HG03103 (cell line): ENCODE results near the gene TPRX1.
"Not testable (repeated sequence)": the region's sequence is repeated elsewhere in the genome, so short reads cannot be mapped to it uniquely, and the experiment has no call there.

Source experiments
- ATAC-seq: cut with Tn5 transposase; IDR thresholded peaks from one replicate; pipeline ENCODE4 v1.9.1; 2021; ENCODE audit warnings: low read depth; ENCODE audit not compliant: unreplicated experiment

Gene TPRX1

DNA sequence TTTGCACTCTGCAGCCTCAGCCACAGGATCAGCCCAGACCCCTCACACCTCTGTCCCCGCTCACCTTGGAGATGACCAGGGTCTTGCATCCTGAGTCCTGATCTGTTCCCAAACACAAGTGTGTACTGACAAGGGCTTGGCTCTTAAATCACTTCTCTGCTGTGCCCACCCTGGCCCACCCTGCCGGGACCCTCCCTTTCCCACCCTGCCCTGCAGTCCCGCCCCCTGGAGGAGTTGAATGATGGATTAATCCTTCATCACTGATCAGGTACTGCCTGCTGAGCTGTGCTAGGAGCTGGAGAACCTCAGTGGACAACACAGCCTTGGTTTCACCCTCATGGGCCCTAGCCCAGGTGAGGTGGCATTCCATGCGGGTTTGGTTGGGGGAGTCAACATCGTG is at the start of gene TPRX1:
TSS of gene TPRX1 (minus strand) at position 101 of the 400 bp plus-strand sequence. CDS start at position 89, 12 bp downstream.
- not testable (repeated sequence) for ATAC-seq

DNA sequence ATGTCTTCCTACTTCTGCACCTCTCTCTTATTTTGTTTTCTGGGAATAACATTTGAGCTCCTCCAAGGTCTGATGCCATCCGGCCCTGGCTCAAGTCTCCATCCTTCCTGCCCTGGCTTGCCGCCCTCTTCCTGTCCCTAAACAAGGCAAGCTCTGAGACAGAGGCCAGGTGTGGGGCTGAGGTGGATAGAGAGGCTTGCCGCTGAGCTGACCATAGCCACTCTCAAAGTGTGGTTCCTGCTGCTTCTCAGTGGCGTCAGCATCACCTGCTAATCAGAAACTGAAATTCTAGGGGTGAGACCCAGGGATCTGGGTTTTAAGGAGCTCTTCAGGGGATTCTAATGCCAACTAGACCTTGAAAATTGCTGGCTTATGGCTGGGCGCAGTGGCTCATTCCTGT is 48.7 kb upstream of the TPRX1 start:
- ATAC-seq, result no peak

DNA sequence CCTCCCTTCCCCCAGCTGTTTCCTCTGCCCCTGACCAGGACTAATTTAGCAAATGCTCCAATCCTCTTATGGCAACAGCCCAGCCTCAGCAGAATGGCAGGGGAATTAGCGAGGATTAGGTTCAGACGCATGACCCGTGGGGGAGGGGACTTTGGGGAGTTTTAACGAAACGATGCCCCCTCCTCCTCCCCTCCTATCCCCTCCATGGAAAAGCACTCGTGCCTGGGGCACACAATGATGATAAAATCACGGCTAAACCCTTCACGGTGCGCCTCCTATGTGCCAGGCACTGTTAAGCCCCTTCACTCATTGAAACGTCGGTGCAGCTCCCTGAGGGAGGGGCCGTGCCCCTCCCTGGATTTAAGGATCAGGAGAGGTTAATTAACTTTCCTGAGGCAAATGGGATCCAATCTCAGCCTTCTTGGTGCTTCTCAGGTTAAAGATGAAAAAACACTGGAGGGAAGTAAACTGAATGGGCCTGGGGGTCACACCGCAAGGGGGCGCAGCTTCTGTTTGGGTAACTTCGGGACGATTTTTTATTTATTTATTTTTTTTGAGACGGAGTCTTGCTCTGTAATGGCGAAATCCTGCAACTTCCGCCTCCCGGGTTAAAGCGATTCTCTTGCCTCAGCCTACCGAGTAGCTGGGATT is 44.6 kb upstream of the TPRX1 start:
- ATAC-seq, result no peak

GRCh38 chr19:47848425-47848822 is 44.1 kb upstream of the TPRX1 start:
- ATAC-seq, result no peak

DNA sequence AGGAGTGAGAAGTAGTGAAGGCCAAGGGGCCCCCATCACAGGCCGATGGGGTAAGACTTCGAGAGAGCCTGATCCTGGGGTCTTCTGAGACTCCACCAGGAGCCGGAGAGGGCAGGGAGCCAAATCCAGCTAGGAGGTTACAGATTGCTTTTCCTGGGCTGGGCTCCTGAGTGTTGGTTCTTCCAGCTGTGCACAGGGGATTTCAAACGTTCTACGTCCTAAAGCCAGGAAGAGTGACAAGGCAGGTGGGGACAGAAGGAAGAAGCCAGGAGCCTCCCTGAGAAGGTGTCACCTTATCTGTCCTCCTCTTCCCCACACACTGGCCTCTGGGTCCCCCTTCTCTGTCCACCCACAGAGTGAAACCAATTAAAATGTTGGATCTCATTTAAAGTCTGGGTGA is 38.6 kb upstream of the TPRX1 start:
- no peak for ATAC-seq

DNA sequence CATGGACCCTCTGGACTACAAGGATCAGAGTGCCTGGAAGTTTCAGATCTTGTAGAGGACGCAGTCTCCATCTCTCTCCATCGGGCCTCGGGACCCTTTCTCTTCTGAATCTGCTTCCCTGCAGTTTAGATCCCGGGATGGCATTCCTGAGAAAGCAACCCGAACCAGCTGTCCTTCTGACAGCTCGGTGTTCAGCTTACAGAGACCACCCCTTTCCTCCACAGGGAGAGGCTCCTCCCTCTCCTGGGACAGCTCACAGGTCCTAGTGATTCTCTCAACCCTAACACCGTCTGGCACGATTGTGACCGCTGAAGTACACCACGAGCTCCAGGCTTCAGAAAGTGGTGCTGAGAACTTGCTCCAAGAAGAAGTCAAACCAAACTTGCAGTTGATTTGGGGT is 35.6 kb upstream of the TPRX1 start:
- no peak for ATAC-seq

DNA sequence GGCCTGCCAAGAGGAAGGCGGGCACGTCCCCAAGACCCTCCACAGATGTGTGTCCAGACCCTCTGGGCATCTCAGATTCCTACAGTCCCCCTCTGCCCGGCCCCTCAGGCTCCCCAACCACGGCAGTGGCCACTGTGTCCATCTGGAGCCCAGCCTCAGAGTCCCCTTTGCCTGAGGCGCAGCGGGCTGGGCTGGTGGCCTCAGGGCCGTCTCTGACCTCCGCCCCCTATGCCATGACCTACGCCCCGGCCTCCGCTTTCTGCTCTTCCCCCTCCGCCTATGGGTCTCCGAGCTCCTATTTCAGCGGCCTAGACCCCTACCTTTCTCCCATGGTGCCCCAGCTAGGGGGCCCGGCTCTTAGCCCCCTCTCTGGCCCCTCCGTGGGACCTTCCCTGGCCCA is 35.1 kb upstream of the TPRX1 start:
- ATAC-seq, result no peak

DNA sequence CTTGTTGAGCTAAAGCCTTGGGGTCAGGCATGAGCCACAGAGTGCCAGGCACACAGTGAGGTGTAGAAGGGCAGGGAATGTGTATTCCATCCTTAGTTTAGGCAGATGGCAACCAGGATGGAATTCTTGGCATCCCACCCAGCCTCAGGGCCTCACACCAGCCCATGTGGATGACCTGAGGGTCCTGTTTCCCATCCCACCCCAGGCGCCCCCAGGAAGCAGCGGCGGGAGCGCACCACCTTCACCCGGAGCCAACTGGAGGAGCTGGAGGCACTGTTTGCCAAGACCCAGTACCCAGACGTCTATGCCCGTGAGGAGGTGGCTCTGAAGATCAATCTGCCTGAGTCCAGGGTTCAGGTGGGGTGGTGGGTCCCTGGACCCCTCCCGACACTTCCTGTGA is 31.7 kb upstream of the TPRX1 start:
- ATAC-seq, result no peak

GRCh38 chr19:47832723-47833122 is 28.4 kb upstream of the TPRX1 start:
- no peak for ATAC-seq

- ATAC-seq, result no peak
Measured at GRCh38 chr19:47826800-47827199, 22.4 kb upstream of the TPRX1 start.

GRCh38 chr19:47824396-47824795 is 20.0 kb upstream of the TPRX1 start:
- no peak for ATAC-seq

DNA sequence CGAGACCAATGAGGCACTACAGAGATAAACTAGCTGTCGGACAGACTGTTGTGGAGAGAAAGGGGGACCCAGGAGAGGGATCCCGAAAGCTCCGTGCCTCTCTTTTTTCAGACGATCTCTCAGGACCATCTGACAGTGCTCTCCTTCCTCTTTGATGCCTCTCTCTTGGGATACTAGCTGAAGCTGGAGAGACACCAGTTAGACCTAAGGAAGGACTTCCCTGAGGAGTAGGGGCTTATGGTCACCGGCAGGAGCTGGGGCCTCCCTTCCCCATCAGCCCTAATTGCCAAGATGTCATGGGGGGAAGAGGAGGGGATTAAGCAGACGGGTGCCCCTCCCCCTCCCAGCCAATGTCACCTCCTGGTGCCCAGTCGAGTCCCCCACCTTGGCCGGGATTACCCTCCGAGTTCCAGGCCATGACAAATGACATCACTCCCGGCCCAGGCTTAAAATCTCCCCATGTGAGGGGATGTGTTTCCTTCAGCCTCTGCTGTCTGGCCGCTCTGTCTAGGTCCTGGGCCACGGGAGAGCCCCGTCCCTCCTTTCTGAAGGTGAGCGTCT is 17.2 kb upstream of the TPRX1 start, which contains the start of gene CRX:
TSS of gene CRX (plus strand) at position 478 of the 561 bp plus-strand sequence. CDS start 12,507 bp downstream, outside the sequence.
- no peak for ATAC-seq

DNA sequence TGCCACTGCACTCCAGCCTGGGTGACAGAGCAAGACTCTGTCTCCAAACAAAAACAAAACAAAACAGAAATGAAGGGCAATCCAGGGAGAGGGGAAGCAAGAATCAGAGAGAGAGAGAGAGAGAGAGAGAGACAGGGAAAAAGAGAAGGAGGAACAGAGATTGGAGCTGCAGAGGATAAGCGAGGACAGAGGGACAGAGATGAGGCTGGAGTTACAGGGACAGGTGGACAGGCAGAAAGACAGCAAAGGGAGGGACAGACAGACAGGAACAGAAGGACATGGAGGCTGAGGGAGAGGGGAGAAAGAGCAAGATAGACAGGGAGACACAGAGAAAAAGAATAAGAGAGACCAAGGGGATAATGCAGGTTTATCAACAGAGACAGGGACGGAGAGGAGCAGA is 16.1 kb upstream of the TPRX1 start:
- ATAC-seq, result no peak

DNA sequence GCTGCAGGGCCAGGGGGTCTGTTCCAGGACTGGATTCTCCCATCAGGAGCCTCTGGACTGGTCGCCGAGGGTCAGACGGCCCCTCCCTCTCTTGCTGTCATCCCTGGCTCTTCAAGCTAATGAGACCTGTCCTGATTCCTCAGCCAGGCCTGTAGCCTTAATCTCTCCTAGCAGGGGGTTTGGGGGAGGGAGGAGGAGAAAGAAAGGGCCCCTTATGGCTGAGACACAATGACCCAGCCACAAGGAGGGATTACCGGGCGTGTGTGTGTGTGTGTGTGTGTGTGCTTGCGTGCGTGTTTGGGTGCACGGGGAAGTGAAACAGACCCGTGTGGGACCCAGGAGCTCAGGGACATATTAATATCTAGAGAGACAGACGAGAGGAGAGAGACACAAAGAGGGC is 15.5 kb upstream of the TPRX1 start:
- no peak for ATAC-seq

DNA sequence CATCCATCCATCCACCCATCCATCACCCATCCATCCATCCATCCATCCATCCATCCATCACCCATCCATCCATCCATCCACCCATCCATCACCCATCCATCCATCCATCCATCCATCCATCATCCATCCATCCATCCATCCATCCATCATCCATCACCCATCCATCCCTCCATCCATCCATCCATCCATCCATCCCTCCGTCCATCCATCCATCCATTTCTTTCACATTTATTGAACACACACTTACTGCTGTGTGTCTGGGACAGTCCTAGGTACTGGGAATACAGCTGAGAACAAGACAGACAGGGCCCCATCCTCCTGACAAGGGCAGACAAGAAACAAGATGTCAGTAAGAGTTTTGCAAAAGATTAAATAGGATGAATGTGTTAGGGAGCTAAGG is 13.9 kb upstream of the TPRX1 start:
- ATAC-seq, result not testable (repeated sequence)

DNA sequence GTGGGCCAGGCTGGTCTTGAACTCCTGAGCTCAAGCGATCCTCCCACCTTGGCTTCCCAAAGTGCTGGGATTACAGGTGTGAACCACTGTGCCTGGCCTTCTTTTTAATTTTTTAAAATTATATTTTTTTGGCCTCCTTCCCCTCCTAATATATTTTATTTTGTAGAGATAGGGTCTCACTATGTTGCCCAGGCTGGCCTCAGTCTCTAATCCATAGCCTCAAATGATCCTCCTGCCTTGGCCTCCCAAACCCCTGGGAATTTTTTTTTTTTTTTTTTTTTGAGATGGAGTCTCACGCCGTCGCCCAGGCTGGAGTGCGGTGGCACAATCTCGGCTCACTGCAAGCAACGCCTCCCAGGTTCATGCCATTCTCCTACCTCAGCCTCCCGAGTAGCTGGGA is 11.9 kb upstream of the TPRX1 start:
- ATAC-seq, result not testable (repeated sequence)

GRCh38 chr19:47813995-47814328 is 9.6 kb upstream of the TPRX1 start:
- no peak for ATAC-seq

- no peak for ATAC-seq
Measured at GRCh38 chr19:47813304-47813994, 9.1 kb upstream of the TPRX1 start.

DNA sequence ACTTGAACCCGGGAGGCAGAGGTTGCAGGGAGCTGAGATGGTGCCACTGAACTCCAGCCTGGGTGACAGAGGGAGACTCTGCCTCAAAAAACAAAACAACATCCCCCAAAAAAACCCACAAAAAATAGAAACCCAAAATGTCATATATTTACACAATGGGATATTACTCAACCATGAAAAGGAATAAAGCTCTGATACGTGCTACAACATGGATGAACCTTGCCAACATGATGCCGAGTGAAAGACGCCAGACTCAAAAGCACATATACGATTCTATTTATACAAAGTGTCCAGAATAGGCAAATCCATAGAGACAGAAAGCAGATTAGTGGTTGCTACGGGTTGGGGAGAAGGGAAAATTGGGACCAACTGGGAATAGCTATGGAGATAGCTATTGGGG is 2.1 kb upstream of the TPRX1 start:
- ATAC-seq, result no peak

- ATAC-seq, result no peak
Measured at GRCh38 chr19:47805313-47805712, 962 bp upstream of the TPRX1 start.

- not testable (repeated sequence) for ATAC-seq
Measured at GRCh38 chr19:47803671-47804070, 680 bp downstream of the TPRX1 start.

- not testable (repeated sequence) for ATAC-seq
Measured at GRCh38 chr19:47803148-47803547, 1.2 kb downstream of the TPRX1 start.
